Muscle layer of colon (tissue), 2 donors: Measurements from ENCODE around the gene CDIPT.

Source experiments
- H3K27ac ChIP-seq: one replicate; pipeline ENCODE4 v1.7.0; 2013; ENCODE audit warnings: low read depth, mild to moderate bottlenecking, low read length, moderate library complexity
- H3K27me3 ChIP-seq, 2 donors: one replicate each; pipeline ENCODE4 v1.7.0; 2013; ENCODE audit warnings: low read length in 2 of 2, mild to moderate bottlenecking in 2 of 2; ENCODE audit not compliant: insufficient read depth in 2 of 2, control insufficient read depth in 1 of 2
- H3K36me3 ChIP-seq: one replicate; pipeline ENCODE4 v1.7.0; 2013; ENCODE audit warnings: mild to moderate bottlenecking, low read length; ENCODE audit not compliant: insufficient read depth
- H3K4me1 ChIP-seq: one replicate; pipeline ENCODE4 v1.7.0; 2013; ENCODE audit warnings: mild to moderate bottlenecking, low read length; ENCODE audit not compliant: insufficient read depth
- H3K4me3 ChIP-seq, 2 donors: one replicate each; pipeline ENCODE4 v1.7.0; 2013; ENCODE audit warnings: low read length in 2 of 2, low read depth in 1 of 2, mild to moderate bottlenecking in 1 of 2, moderate library complexity in 1 of 2
- H3K9ac ChIP-seq: one replicate; pipeline ENCODE4 v1.7.0; 2013; ENCODE audit warnings: low read length
- H3K9me3 ChIP-seq: one replicate; pipeline ENCODE4 v1.7.0; 2013; ENCODE audit warnings: mild to moderate bottlenecking, low read length
- donor health status: abdominal sarcoma.
- donor health status: Adenocarcinoma of cecum.

Gene CDIPT

GRCh38 chr16:29854520-29855100 is 8.4 kb downstream of the CDIPT start:
- H3K27me3 ChIP-seq, result no peaks in the 10 kb centered on the region
- H3K9me3 ChIP-seq, result no peaks in the 10 kb centered on the region
- H3K36me3 ChIP-seq, result peaks cover 16% of the 10 kb centered on the region
- no peak overlapping the region for H3K9ac ChIP-seq
- H3K4me3 ChIP-seq, result no peak overlapping the region
- no peaks in the 10 kb centered on the region for H3K4me1 ChIP-seq
- no peak overlapping the region for H3K27ac ChIP-seq

GRCh38 chr16:29852654-29853053 is 10.4 kb downstream of the CDIPT start:
- Histone ChIP-seq H3K4me3 (no peak overlapping the region), H3K27me3 (no peaks in the 10 kb centered on the region), H3K27ac (no peak overlapping the region), H3K9ac (no peak overlapping the region), H3K4me1 (no peaks in the 10 kb centered on the region), H3K9me3 (no peaks in the 10 kb centered on the region), H3K36me3 (peaks cover 2% of the 10 kb centered on the region)

GRCh38 chr16:29850998-29851397 is 12.0 kb downstream of the CDIPT start:
- Histone ChIP-seq H3K9me3 (no peaks in the 10 kb centered on the region), H3K27ac (no peak overlapping the region), H3K9ac (no peak overlapping the region), H3K4me1 (no peaks in the 10 kb centered on the region), H3K27me3 (no peaks in the 10 kb centered on the region), H3K36me3 (peaks cover 16% of the 10 kb centered on the region), H3K4me3 (no peak overlapping the region)

GRCh38 chr16:29849505-29849904 is 13.5 kb downstream of the CDIPT start:
- Histone ChIP-seq H3K36me3 (peaks cover 23% of the 10 kb centered on the region), H3K9ac (no peak overlapping the region), H3K4me1 (no peaks in the 10 kb centered on the region), H3K4me3 (no peak overlapping the region), H3K27me3 (no peaks in the 10 kb centered on the region), H3K9me3 (no peaks in the 10 kb centered on the region), H3K27ac (no peak overlapping the region)

GRCh38 chr16:29848420-29849297 is 14.4 kb downstream of the CDIPT start:
- Histone ChIP-seq H3K27me3 (no peaks in the 10 kb centered on the region), H3K36me3 (peaks cover 28% of the 10 kb centered on the region), H3K9me3 (no peaks in the 10 kb centered on the region), H3K9ac (no peak overlapping the region), H3K27ac (no peak overlapping the region), H3K4me1 (no peaks in the 10 kb centered on the region), H3K4me3 (no peak overlapping the region)

GRCh38 chr16:29845656-29846055 is 17.4 kb downstream of the CDIPT start:
- no peaks in the 10 kb centered on the region for H3K9me3 ChIP-seq
- no peaks in the 10 kb centered on the region for H3K27me3 ChIP-seq
- H3K4me3 ChIP-seq, result no peak overlapping the region
- no peaks in the 10 kb centered on the region for H3K4me1 ChIP-seq
- no peak overlapping the region for H3K27ac ChIP-seq
- no peak overlapping the region for H3K9ac ChIP-seq
- peaks cover 45% of the 10 kb centered on the region for H3K36me3 ChIP-seq

- Histone ChIP-seq H3K27me3 (no peaks in the 10 kb centered on the region), H3K27ac (no peak overlapping the region), H3K4me1 (no peaks in the 10 kb centered on the region), H3K4me3 (no peak overlapping the region), H3K36me3 (peaks cover 54% of the 10 kb centered on the region), H3K9ac (no peak overlapping the region), H3K9me3 (no peaks in the 10 kb centered on the region)
These were observed 18.3 kb downstream of the CDIPT start for GRCh38 chr16:29844575-29845331.

GRCh38 chr16:29843931-29844330 is 19.1 kb downstream of the CDIPT start:
- Histone ChIP-seq H3K4me1 (no peaks in the 10 kb centered on the region), H3K27me3 (no peaks in the 10 kb centered on the region), H3K27ac (no peak overlapping the region), H3K9ac (no peak overlapping the region), H3K4me3 (no peak overlapping the region), H3K9me3 (no peaks in the 10 kb centered on the region), H3K36me3 (peaks cover 56% of the 10 kb centered on the region)

- H3K9me3 ChIP-seq, result no peaks in the 10 kb centered on the region
- no peak overlapping the region for H3K4me3 ChIP-seq
- no peak overlapping the region for H3K9ac ChIP-seq
- H3K27ac ChIP-seq, result no peak overlapping the region
- no peaks in the 10 kb centered on the region for H3K27me3 ChIP-seq
- H3K36me3 ChIP-seq, result peaks cover 64% of the 10 kb centered on the region
- H3K4me1 ChIP-seq, result no peaks in the 10 kb centered on the region
These were observed 20.2 kb downstream of the CDIPT start for GRCh38 chr16:29842732-29843346.

- no peak overlapping the region for H3K27ac ChIP-seq
- H3K4me3 ChIP-seq, result no peak overlapping the region
- H3K9me3 ChIP-seq, result no peaks in the 10 kb centered on the region
- H3K36me3 ChIP-seq, result peaks cover 64% of the 10 kb centered on the region
- no peaks in the 10 kb centered on the region for H3K4me1 ChIP-seq
- H3K9ac ChIP-seq, result no peak overlapping the region
- no peaks in the 10 kb centered on the region for H3K27me3 ChIP-seq
These were observed 21.4 kb downstream of the CDIPT start for GRCh38 chr16:29841631-29842030.

- H3K4me1 ChIP-seq, result no peaks in the 10 kb centered on the region
- H3K9me3 ChIP-seq, result no peaks in the 10 kb centered on the region
- no peak overlapping the region for H3K4me3 ChIP-seq
- H3K27ac ChIP-seq, result no peak overlapping the region
- no peak overlapping the region for H3K9ac ChIP-seq
- H3K27me3 ChIP-seq, result no peaks in the 10 kb centered on the region
- peaks cover 61% of the 10 kb centered on the region for H3K36me3 ChIP-seq
These were observed 22.8 kb downstream of the CDIPT start for GRCh38 chr16:29840240-29840639.
